RWPE2 (cell line): ENCODE data around the gene ANKRD39.

Experiments used
- ATAC-seq: fragments of 200-7000 bp; cut with Tn5 transposase; 3 replicates; pipeline ENCODE4 v1.9.1; 2021; ENCODE audit warnings: low read depth
- DNase-seq: peaks from one replicate; pipeline ENCODE4 v3.0.0-alpha.2; 2020; ENCODE audit warnings: low spot score
- H3K27ac ChIP-seq: fragments of 450-650 bp; 2 replicates; pipeline ENCODE4 v1.5.1; 2017; ENCODE audit warnings: mild to moderate bottlenecking; ENCODE audit not compliant: poor library complexity, severe bottlenecking
- H3K27me3 ChIP-seq: fragments of 250-450 bp; sonication (Bioruptor Pico); 2 replicates; pipeline ENCODE4 v1.5.1; 2021; ENCODE audit warnings: mild to moderate bottlenecking, moderate library complexity; ENCODE audit not compliant: insufficient read depth, poor library complexity, severe bottlenecking
- H3K36me3 ChIP-seq: fragments of 250-450 bp; sonication (Bioruptor Pico); 2 replicates; pipeline ENCODE4 v1.5.1; 2020; ENCODE audit warnings: low read depth, mild to moderate bottlenecking, moderate library complexity
- H3K4me1 ChIP-seq: fragments of 250-450 bp; sonication (Bioruptor Pico); 2 replicates; pipeline ENCODE4 v1.5.1; 2021; ENCODE audit warnings: mild to moderate bottlenecking, moderate library complexity; ENCODE audit not compliant: insufficient read depth, poor library complexity, severe bottlenecking
- H3K4me3 ChIP-seq: fragments of 250-450 bp; sonication (Bioruptor Pico); 2 replicates; pipeline ENCODE4 v1.5.1; 2021; ENCODE audit warnings: mild to moderate bottlenecking, moderate library complexity; ENCODE audit not compliant: severe bottlenecking
- H3K9me3 ChIP-seq: fragments of 250-450 bp; sonication (Bioruptor Pico); 2 replicates; pipeline ENCODE4 v1.5.1; 2021; ENCODE audit warnings: mild to moderate bottlenecking, moderate library complexity; ENCODE audit not compliant: severe bottlenecking
- TF ChIP-seq, protein P1 (sequence below): fragments of 450-650 bp; IDR thresholded peaks from one replicate; pipeline ENCODE4 v1.5.1; 2017; ENCODE audit warnings: mild to moderate bottlenecking, moderate library complexity; ENCODE audit not compliant: poor library complexity, severe bottlenecking

Gene ANKRD39

DNA sequence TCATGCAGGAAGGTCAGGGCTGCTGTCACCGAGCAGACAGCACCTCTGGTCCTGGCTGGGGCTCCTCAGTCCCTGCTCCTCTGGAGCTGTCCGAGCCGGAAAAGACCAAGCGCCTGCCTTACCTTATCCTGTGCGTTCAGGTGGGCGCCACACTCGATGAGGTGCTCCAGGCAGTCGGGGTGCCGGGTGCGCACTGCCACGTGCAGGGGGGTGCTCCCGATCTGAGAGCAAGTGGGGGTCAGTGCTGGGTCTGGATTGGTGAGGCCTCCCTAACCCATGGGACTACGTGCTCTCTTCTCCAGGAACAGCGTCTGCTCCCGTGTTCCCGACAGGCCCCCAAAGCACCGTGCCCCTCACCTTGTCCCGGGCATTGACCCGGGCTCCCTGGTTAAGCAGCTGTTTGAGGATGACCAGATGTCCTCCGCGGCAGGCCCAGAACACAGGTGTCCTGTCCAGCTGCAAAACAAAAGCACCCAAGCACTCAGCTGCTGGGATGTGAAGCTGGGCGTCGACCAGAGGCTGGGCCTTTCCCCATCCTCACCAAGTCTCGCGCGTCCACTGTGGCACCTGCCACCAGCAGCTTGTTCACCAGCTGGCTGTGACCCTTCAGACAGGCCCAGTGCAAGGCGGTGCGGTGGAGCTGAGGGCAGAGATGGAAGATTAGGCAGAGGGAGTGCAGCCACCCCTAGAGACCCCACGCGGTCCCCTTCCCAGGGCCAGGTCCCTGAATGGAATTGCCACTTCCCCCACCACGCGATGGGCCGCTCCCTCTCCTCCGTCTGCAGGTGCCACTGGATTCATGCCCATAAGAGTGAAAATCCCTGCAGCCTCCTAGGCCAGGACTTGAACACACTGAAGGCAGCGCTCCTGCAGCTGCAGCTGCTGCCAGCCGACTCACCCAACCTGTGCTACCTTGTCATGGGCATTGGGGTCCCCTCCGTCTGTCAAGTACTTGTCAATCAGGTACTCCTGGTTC lies 17.7 kb downstream of the ANKRD39 start:
- no peak overlapping the region for H3K4me3 ChIP-seq
- TF ChIP-seq, protein P1, sequence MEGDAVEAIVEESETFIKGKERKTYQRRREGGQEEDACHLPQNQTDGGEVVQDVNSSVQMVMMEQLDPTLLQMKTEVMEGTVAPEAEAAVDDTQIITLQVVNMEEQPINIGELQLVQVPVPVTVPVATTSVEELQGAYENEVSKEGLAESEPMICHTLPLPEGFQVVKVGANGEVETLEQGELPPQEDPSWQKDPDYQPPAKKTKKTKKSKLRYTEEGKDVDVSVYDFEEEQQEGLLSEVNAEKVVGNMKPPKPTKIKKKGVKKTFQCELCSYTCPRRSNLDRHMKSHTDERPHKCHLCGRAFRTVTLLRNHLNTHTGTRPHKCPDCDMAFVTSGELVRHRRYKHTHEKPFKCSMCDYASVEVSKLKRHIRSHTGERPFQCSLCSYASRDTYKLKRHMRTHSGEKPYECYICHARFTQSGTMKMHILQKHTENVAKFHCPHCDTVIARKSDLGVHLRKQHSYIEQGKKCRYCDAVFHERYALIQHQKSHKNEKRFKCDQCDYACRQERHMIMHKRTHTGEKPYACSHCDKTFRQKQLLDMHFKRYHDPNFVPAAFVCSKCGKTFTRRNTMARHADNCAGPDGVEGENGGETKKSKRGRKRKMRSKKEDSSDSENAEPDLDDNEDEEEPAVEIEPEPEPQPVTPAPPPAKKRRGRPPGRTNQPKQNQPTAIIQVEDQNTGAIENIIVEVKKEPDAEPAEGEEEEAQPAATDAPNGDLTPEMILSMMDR, result no peak
- H3K4me1 ChIP-seq, result no peaks in the 10 kb centered on the region
- DNase-seq (no peak), ATAC-seq (no peak)
- no peaks in the 10 kb centered on the region for H3K9me3 ChIP-seq
- no peaks in the 10 kb centered on the region for H3K36me3 ChIP-seq
- no peak overlapping the region for H3K27ac ChIP-seq
- no peaks in the 10 kb centered on the region for H3K27me3 ChIP-seq

DNA sequence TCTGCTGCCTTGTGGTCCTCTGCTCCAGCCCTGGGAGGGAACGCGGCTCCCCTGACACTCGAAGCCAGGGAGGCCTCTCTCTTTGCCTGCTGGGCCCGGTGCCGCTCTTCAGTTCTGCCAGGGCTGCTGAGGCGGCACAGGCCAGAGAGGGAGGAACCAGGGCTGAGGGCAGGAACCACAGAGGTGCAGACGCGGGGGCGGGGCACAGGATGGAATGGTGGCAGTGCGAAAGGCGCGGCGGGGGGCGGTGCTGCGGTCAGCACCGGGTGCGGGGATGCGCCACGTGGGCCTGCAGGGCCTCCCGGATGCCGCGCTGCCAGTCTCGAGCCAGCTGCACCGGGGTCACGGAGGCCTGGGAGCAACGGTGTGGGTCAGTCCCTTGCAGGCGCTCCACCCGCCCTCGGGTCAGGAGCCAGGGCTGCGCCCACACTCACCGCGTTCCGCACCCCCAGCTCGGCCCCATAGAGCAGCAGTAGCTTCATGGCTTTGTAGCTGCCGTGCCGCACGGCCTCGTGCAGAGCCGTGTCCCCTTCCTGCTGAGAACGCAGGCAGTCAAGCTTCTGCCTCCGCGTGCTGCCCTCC lies 18.4 kb downstream of the ANKRD39 start:
- Histone ChIP-seq H3K4me3 (no peak overlapping the region), H3K4me1 (no peaks in the 10 kb centered on the region), H3K36me3 (no peaks in the 10 kb centered on the region), H3K27me3 (no peaks in the 10 kb centered on the region), H3K9me3 (no peaks in the 10 kb centered on the region), H3K27ac (no peak overlapping the region)
- ATAC-seq (peak; percentile 33; the same call in 2 of the 3 replicates), DNase-seq (no peak)
- TF ChIP-seq, protein P1, result no peak

DNA sequence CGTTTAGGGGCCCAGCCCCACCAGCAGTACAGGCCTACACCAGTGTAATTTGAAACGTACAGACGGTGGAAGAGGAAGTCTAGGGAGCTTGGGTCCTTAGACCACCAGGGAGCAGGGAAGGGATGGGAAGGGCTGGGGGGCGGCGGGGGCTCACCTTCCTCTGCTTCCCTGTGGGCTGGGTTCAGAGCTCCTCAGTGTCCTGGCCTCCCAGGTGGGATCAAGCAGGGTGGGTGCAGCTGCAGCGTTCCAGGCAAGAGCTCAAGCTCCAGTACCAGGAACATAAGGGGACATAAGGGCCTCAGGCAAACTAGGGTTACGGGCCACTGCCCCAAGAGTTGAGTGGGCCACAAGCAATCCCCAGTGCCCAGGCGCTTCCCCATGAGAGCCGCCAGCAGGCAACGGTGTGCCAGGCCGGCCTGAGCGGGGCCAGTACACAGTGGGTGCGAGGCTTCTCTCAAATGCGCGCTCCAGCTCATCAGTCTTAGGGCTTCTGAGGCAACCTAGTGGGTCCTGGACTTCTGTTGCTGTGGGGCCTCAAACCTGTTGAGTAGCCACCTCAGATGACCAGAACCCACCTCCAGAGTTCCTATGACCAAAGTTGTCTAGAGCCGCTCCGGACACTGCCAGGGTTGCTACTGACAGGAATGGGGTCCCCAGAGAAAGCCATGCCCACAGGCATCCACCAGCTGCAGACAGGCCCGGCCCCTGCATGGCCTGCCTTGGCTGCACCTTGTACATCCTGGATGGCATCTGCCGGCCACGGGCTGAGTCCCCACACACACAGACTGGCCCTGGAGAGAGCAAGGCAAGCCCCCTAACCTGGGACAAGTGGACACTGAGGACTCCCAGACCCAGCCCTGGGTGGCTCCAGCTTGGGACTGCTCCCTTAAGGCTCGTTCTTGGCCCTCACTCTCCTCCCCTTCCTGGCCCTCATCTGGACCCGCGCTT lies 19.2 kb downstream of the ANKRD39 start:
- TF ChIP-seq, protein P1, result no peak
- 0 out of 2 replicates have a peak, but pooled peaks cover under 1% of the 10 kb centered on the region for H3K36me3 ChIP-seq
- H3K27me3 ChIP-seq, result no peaks in the 10 kb centered on the region
- H3K9me3 ChIP-seq, result no peaks in the 10 kb centered on the region
- no peak for DNase-seq
- H3K4me1 ChIP-seq, result no peaks in the 10 kb centered on the region
- no peak overlapping the region for H3K27ac ChIP-seq
- no peak overlapping the region for H3K4me3 ChIP-seq
- ATAC-seq, result no peak

DNA sequence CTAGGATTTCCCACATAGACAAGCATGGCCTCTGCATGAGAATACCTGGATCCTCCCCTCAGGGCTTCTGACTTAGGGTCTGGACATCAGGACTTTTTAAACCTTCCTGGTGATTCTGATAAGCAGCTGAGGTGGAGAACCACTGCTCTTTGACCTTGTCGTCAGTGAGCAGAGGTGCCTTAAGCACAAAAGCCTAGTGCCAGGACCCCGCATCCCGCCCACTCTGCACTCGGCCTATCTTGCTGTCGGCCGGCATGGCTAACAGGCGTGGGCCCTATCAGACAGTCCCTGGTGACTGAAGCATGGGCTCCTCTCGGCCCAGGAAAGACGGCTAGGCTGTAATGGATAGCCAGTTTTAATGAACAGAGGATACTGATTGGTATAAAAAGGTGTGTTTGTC lies 20.2 kb downstream of the ANKRD39 start:
- DNase-seq, result no peak
- Histone ChIP-seq H3K9me3 (no peaks in the 10 kb centered on the region), H3K36me3 (peaks cover 9% of the 10 kb centered on the region; the same call in 1 of the 2 replicates), H3K27me3 (no peaks in the 10 kb centered on the region), H3K4me1 (peaks cover 7% of the 10 kb centered on the region), H3K4me3 (no peak overlapping the region), H3K27ac (no peak overlapping the region)
- TF ChIP-seq, protein P1, result no peak
- no peak for ATAC-seq
